Stimulated activated CD8-positive, alpha-beta memory T cell treated with anti-CD3 and anti-CD28 coated beads, Interleukin-4, amount 100 ng/mL, for 4 hours (primary cell): ENCODE measurements around the gene INTS14.
A peak's percentile ranks its signal among the peaks of the same experiment; 100 is the strongest.

Source experiments
- DNase-seq, 2 donors: peaks; one replicate each; pipeline ENCODE4 v3.0.0-alpha.2; 2020; ENCODE audit warnings: low read depth in 2 of 2, low spot score in 1 of 2

The INTS14 gene

DNA sequence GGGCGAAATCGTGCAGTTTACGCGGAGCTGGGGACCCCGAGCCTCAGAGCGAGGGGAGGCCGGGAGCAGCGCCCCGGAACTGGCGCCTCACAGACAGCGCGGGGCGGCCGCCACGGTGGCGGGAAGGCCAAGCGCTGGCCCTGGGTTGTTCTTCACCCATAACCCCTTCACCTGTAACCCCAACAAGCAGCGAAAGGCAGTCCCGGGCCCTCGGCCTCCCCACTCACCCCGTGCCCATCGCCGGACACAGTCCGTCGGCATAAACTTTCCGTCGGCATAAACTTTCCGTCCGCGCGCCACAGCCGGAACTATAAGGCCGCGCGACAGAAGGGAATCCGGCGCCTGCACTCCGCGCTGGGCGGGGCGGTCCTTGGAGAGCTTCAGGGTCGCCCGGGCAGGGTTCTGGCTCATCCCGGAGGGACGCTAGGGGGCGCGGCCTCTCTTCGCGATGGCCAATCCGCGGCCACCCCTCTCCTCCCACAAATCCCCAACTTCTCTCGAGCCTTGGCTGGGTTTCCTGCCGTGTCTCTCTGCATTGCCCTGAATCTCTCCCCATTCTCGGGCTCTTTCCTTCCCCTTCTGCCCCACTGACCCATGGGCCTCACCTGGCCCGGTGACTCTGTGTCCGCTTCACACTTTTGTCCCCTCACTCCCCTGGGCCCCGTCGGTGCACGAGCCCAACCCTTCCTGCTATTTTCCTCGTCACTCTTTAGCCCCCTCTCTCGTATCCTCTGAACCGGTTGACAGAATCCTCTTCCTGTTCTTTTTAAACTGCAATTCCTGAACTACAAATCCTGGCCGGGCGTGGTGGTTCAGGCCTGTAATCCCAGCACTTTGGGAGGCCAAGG, at the start of gene INTS14:
TSS of gene INTS14 (minus strand) at position 261 of the 848 bp plus-strand sequence. CDS start 3,751 bp downstream, outside the sequence.
- peak; percentile 84 to 90 for DNase-seq

DNA sequence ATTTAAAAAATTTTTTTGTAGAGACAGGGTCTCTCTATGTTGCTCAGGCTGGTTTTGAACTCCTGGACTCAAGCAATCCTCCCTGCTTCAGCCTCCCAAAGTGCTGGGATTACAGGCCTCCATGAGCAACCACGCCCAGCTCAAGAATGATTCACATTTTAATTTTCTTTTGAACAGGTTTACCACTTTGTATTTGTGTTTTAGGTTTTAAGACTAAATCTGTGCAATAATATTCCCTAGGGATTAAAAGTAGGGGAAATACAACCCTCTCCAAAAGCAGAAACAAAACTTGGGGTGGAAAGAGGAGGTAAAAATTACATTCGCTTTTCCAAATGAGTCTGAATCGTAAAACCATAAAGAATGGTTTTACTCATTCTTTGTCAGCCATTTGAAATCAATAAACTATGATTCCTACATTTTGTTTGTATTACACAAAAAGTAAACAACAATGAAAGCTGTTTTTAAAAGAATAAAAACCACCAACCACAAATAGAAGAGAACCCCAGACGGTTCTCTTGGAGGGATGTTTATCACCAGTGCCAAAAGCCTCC, 48.6 kb upstream of the INTS14 start:
- DNase-seq, result no peak

DNA sequence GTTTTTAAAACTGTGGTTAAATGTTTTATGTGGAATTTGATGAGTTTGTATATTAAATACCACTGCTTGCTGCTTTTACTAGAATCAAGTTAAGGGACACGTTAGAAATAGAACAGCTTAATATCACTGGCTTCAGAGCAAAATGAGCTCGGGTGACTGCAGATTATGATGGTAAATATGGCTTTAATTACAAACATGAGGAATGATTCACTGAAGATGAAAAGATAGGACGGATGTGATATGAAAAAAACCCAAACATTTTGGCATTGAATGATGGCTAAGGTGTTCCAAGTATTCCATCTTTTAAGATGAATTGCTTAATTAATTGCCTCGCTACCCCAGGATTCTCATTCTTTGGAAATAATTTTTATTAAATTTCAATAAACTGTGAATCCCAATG, 44.5 kb upstream of the INTS14 start:
- no peak for DNase-seq

DNA sequence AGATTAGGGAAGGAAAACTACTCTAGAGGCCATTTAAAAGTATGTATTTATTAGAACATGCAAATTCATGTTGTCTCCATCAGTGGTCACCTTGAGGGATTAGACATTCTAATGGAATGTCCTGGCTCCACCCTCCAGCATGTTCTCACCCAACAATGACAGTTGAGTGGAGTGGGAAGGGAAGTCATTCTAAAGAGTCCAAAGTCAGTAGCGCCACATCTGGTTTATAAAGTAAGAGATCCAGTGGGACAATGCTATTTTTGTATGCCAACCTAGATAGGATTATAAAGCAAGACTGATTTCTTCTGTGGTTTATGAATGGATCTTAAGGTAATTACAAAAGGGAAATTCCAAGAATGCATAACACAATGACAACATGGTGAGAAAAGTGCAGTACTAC, 44.1 kb upstream of the INTS14 start:
- no peak for DNase-seq

DNA sequence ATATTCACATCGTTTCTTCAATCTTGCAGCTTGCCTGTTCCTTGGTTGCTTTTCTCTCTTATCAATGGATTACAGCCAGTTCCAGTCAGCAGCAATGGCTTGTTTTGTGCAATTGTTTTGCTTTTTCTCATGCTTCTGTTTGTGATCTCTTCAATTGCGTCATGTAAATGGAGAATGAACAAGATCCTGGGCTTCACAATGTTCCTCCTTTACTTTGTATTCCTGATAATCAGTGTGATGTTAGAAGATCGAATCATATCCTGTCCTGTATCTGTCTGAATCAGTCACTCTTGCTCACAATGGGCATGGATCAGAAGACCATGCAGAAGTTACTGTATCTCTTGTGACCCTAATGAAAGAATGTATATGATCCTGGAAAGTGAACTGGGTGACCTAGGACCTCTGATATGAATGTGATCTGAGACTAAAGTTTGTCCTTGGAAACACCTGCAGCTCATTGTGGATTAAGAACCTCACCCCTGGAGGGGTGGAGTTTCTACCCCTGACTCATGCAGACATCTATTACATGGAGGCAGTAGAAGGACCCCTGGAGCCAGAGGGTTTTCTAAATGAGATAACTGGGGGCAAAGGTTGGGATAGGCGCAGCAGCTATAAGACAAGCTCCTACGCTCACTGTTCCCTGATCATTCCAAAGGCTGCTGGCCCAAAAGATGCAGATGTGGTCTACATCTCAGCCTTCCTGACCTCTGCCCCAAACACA, 43.0 kb upstream of the INTS14 start:
- no peak for DNase-seq

DNA sequence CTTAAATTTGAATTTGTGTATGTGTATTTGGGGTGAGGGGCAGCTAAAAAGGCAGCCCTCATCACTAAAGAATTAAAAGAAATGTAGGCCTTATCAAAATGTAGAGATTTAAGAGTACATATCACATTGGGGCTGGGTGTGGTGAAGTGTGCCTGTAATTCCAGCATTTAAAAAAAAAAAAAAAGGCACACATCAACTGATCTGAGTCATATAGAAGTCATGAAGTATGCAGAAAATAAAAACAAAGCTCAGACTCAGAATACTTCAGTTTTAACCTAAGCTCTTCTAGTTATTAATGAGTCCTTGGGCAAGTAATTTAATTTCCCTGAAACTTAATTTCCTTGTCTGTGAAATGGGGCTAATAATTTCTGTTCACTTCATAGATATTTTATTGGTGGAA, 42.4 kb upstream of the INTS14 start:
- DNase-seq, result no peak

DNA sequence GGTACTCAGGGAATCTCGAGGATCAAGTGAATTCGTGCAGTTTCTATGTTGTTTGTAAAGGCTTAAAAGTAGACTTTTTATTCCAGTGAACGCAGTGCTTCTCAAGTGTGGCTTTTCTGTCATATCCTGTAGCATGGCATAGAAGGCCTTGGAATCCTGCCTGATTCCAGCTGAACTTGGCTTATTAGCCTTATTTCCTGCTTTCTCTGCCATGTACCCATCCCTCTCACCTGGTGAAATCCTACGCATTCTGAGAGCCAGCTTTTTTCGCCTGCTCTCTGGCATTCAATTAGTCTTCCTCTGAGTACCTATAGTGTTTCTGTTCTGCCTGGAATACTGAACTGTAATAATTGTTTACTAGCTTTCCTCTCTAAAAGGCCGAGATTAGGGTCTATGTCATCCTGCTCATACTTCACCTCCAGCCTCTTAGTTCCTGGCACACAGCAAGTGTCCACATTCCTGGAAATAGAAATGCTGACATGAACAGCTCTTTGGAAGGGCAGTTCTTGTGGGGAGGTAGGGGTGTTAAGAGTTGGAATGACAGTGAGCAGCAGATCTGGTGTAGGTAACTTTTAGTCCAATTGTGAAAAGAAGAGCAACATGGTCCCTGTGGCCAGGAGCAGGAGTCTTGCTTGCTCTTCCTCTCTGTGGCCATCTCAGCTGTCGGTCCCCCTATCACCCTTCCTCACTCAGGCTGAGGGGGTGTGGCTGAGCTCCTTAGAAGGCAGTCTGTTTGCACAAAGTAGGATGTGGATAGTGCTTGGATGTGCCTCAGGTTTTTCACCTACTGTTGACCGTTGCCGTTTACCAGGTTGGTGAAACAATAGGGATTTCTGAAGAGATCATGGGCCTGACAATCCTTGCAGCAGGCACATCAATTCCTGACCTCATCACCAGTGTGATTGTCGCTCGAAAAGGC, 41.2 kb upstream of the INTS14 start:
- DNase-seq, result no peak

DNA sequence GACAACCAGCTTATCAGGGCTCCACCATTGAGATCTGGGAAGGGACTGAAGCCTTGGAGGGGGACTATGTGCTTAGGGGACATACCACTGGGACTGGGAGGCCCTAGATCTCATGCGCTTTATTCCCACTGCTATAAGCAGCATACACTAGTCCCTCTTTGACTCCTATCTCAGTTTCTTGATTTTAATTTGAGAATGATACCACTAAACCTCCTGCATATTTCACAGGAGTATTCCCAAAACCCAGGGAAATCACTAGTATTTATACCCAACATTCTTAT, 40.1 kb upstream of the INTS14 start:
- no peak for DNase-seq

DNA sequence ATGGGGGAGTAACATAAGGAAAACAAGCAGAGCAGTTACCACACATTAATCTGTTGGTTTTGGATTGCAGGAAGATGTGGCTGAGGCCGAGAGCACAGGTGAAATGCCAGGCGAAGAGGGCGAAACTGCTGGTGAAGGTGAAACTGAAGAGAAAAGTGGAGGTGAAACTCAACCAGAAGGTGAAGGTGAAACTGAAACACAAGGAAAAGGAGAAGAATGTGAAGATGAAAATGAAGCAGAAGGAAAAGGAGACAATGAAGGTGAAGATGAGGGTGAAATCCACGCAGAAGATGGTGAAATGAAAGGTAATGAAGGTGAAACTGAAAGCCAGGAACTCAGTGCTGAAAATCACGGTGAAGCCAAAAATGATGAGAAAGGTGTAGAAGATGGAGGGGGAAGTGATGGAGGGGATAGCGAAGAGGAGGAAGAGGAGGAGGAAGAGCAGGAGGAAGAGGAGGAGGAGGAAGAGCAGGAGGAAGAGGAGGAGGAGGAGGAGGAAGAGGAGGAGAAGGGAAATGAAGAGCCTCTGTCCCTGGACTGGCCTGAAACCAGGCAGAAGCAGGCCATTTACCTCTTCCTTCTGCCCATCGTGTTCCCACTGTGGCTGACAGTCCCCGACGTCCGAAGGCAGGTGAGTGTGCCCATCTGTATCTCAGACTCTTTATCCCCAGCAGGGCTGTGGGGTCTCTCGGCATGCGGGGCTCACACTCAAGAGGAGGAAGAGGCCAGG, 39.5 kb upstream of the INTS14 start:
- no peak for DNase-seq

DNA sequence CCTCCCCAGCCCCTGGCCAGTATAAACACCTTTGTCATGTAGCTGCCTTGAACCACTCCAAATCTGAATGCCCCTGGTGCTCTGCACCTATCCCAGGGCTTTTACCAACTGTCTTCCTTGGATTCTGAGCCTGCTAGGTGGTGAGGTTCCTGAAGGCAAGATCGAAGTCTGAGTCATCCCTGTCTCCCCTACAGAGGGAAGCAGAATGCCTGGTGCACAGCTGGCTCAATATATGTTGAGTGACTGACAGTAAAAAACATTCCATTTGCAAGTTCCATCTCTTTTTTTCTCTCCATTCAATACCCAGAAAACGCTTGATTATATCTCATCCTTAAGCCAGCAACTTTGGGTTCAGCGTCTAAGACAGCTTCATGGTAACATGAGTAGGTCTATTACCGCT, 35.6 kb upstream of the INTS14 start:
- DNase-seq, result no peak

DNA sequence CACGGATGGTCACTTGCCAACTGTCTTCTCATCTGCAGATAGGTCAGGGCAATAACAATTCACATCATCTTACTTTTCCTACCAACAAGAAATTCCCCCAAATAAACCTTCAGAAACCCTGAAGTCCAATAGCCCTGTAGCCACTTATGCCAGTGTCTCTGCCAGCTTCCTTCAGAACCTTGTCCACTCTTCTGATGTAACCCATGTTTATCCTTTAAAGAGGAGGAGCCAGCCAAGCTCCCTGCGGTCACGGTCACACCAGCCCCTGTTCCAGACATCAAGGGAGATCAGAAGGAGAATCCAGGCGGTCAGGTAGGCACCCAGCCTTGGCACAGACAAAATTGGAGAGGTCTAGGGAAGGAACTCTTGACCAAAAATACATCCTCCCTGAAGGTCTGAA, 34.5 kb upstream of the INTS14 start:
- no peak for DNase-seq

DNA sequence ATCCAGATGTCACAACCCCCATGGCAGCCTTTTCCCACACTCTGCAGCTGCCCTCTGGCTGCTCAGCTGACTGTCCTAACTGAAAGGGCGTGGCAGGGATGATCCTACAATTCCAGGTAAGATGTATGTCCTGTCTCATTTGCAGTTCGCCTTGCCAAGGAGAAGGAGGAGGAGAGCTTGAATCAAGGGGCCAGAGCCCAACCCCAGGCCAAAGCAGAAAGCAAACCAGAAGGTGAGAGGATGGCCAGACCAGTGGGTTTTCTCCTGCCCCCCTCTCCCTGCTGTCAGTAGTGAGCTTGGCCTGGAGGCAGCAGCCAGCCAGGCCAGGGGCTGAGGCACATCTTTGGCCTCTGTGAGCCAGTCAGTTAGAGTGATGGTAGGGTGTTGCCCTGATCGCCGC, 33.4 kb upstream of the INTS14 start:
- DNase-seq, result no peak

DNA sequence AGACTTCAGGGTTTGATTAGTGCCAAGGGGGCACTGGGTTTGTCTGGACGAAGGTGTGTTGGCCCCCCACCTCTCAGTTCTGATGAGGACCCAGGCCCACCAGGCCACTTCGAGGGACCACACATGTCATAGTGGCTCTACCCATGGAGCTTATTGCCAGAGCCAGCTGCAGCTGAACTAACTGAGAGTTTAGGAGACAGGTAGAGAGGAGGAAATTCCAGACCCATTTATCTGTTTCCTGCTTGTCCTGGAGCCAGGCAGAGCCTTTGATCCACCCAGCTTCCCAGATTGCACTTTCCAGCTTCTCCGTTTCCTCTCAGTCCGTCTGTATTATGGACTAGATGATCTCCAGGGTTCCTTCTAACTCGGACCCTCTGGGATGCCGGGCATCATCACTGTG, 31.7 kb upstream of the INTS14 start:
- no peak for DNase-seq

DNA sequence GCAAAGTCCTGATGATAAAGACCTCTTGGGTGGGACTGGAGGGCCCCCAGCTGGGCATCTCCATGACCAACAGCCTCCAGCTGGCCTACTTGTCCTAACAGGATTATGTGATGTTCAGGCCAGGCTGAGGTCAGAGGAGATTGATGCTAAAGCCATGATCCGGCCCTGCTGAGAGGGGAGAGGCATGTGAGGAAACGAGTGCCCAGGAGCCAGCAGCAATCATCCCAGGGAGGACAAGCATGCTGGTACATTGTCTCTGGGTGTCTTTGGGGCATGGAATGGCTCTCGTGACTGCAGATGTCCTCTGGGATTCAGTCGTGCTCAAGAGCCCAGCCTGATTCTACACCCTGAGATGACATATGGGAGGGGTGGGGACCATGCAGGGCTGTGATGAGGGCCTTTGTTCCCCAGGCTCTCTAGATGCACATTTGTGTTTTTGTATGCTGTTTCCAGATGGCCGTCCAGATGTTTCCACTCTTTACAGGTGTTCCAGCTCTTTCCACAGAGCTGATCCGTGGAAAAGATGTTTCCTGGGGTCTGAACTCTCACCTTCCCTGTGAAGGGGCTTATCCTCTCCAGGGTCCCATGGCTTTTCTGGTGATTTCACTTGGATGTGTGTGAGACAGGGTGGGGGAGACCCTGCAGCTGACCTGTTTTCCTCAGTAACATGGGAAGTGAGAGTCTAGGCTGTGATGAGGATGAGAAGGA, 31.0 kb upstream of the INTS14 start:
- DNase-seq, result no peak

DNA sequence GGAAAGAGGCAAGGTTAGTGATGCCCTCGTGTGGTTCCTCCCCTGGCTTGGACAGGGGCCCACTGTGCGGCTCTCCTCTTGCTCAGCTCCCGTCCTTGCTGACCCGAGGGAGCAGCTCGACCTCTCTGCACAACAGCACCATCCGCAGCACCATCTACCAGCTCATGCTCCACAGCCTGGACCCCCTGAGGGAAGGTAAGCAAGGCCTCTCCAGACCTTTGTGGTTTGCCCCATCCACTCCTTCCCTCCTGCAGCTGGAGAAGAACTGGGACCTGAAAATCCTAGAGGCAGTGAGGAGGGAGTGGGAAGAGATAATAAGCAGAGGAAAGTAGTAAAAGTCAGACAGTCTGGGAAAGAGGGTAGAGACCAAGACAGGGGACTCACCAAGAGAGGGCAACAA, 28.6 kb upstream of the INTS14 start:
- no peak for DNase-seq

DNA sequence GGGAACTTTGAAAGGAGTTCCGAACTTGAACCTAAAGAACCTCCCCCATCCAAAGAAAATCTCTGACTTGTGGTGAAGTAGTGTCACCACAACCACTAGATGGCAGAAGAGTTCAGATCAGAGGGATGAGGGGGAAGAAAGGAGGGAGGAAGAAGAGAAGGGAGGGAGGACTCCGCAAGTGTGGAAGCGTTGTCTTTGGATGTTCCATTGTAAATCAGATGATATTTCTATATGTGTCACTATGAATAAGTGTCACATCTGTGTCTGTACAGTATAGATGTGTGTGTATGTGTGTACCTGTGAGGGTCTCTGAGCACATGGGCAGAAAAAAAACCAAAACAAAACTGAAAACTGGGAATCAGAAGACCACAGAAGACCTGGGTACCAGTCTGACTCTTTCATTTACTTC, 27.8 kb upstream of the INTS14 start:
- peak in 1 of 2 donors; percentile 2 for DNase-seq

DNA sequence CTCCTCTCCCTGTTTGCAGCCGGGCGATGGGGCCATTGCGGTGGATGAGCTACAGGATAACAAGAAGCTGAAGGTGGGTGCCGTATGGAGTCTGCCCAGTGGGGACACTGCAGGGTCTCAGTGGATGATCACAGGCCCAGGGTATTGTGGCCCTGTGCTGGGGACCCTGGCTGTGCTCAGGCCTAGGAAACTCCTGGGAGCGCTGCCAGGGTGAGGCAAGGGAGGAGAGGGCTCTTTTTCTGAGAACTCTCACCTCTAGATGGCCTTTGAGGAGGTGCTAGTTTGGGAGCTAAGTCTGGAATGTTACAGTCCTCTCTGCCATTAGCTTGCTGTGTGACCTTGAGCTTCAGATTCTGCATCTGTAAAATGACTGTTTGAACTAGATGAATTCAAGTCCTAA, 27.2 kb upstream of the INTS14 start:
- DNase-seq, result no peak

DNA sequence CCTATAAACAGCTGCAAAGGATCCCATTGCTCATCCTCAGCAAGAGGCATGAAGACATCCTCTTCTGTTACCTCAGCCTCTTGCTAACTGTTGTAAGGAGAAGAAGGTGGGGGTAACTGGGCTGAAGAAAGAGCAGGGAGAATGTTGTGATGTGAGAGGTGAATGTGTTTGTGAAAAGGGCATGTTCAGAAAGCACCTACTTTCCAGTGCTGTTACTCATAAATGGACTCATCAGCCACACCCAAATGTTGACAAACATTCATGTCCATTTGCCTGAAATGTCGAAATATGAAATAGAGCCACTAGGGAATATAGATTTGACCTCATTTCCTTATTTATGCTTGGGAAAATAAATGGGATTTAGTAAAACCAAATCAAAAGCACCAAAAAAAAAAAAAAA, 23.4 kb upstream of the INTS14 start:
- no peak for DNase-seq

DNA sequence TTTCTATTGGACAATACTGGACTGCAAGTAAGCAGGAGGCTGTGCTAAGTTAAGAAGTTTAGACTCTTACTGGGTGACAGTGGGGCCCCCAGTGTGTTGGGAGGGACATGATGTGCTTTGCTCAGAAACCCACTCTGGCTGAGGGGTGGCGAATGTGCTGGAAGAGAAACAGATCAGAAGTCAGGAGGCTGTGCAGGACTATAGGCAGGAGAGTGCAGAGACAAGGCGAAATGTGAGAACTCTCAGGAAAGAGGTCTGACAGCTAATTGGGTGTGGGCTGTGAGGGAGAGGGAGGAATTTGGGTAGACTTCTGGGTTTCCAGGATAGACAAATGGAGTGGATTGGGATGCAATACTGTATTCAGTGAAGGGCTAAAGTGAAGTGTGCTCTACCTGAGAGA, 22.8 kb upstream of the INTS14 start:
- no peak for DNase-seq

DNA sequence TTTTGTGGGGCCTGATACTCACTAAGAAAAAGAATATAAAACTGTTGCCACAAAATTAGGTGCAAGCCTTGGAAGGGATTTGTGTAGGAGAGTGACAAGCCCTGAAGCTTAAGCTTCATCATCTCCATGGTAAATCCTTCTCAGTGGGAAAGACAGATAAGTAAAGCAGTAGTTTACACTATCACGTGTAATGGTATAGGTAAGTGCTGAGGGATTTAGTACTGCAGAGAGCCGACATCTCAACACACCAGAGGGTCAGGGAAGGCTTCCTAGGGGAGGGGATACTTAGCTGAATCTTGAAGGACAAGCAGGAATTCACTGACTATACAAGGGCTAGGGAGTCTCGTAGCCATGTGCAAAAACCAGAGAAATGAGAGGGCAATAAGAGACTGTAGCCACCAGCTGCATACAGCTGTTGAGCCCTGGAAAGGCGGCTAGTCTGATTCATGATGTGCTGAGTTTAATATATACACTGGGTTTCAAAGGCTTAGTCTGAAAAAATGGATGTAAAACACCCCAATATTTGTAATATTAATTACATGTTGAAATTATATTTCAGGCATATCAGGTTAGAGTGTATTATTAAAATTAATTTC, 21.9 kb upstream of the INTS14 start:
- DNase-seq, result no peak
